ENCODE data around the gene ZNF324. TPM values are rescaled to one million over a fixed set of nuclear protein-coding genes. Genes with fewer than 3 reads are reported as not detected.

ZNF324 gene
- total and polyA plus RNA-seq, 2 of the 8 experiments (the other 6 are each of a cell fraction or from before 2014, with no cell fraction given), result 5.1 to 5.8 TPM

GRCh38 chr19:58519355-58520256 is 52.7 kb downstream of the ZNF324 start, which contains the start of gene ZBTB45:
TSS of gene ZBTB45 (minus strand) at chr19:58519810. CDS start at chr19:58517673, 2,137 bp downstream.
- Histone ChIP-seq H3K14ac (ENCODE audit: insufficient read length) (no peak within 1 kb of the TSS), H3K56ac (replicated peaks; ENCODE audit: insufficient read length, low read depth, low read length) (peak within 1 kb of the TSS; percentile 54), H2AK5ac (ENCODE audit: low read depth, low read length) (0 out of 2 replicates have a peak within 1 kb of the TSS, but pooled peaks have one; percentile 86), H4K5ac (ENCODE audit: insufficient read length, low read depth, low read length) (peak within 1 kb of the TSS; percentile 67), H3K23me2 (ENCODE audit: low read depth, low read length) (peaks cover 8% of the 10 kb centered on the region), H3K23ac (ENCODE audit: insufficient read length) (no peak within 1 kb of the TSS), H4K20me1 (replicated peaks in 1 of 2; ENCODE audit: control insufficient read depth in 1 of 2, insufficient read depth in 2 of 2, low read length in 2 of 2) (peaks cover 2 to 9% of the 10 kb centered on the region in 2 experiments), H3K4ac (replicated peaks; ENCODE audit: insufficient read length, low read depth, low read length) (peak within 1 kb of the TSS; percentile 10), H4K91ac (replicated peaks; ENCODE audit: insufficient read length, low read length) (peak within 1 kb of the TSS; percentile 80), H2AFZ (ENCODE audit: low read length) (peak within 1 kb of the TSS; percentile 18; the same call in 1 of the 2 replicates), H3K27me3 (replicated peaks in 1 of 4; ENCODE audit: control insufficient read depth in 3 of 4, extremely low read depth in 1 of 4, insufficient read depth in 3 of 4, low read length in 3 of 4) (no peaks in the 10 kb centered on the region; a peak in 1 of 7 replicates), H2BK12ac (ENCODE audit: low read depth, low read length) (peak within 1 kb of the TSS; percentile 68; the same call in 1 of the 2 replicates), H3K4me1 (replicated peaks in 1 of 4; ENCODE audit: control insufficient read depth in 3 of 4, insufficient read depth in 4 of 4, low read length in 3 of 4) (peaks cover 0 to 29% (median 16%) of the 10 kb centered on the region in 4 experiments; a peak in 6 of 7 replicates), H3K9ac (replicated peaks in 1 of 4; ENCODE audit: extremely low read depth in 1 of 4, low read depth in 3 of 4, low read length in 3 of 4) (peak within 1 kb of the TSS; percentile 79 to 90 (median 87)), H3K79me2 (ENCODE audit: control insufficient read depth in 1 of 2, insufficient read depth in 2 of 2, low read length in 2 of 2) (peaks cover 0 to 15% of the 10 kb centered on the region in 2 experiments; a peak in 1 of 4 replicates), H3K36me3 (ENCODE audit: control insufficient read depth in 2 of 4, insufficient read depth in 4 of 4, low read length in 3 of 4) (peaks cover 0 to 9% (median 2%) of the 10 kb centered on the region in 4 experiments; a peak in 2 of 8 replicates), H4K8ac (ENCODE audit: extremely low read depth, insufficient read depth, low read length) (peak within 1 kb of the TSS; percentile 96), H2BK20ac (ENCODE audit: low read length) (no peak within 1 kb of the TSS), H2BK120ac (replicated peaks; ENCODE audit: low read depth, low read length) (no peak within 1 kb of the TSS), H2BK5ac (ENCODE audit: low read depth, low read length) (peak within 1 kb of the TSS; percentile 89), H3K27ac (ENCODE audit: low read depth, low read length) (peak within 1 kb of the TSS; percentile 91), H3K4me2 (ENCODE audit: insufficient read depth in 1 of 2, low read depth in 2 of 2, low read length in 2 of 2) (peak within 1 kb of the TSS; percentile 67 to 85), H2BK15ac (ENCODE audit: low read length) (0 out of 2 replicates have a peak within 1 kb of the TSS, but pooled peaks have one; percentile 88), H3K79me1 (ENCODE audit: low read depth, low read length) (peaks cover 3% of the 10 kb centered on the region), H3K9me3 (ENCODE audit: insufficient read depth in 2 of 2, low read depth in 1 of 2, low read length in 1 of 2) (no peaks in the 10 kb centered on the region), H3K18ac (ENCODE audit: extremely low read depth, low read length) (peak within 1 kb of the TSS; percentile 93), H3K4me3 (ENCODE audit: extremely low read depth in 1 of 4, insufficient read depth in 2 of 4, low read depth in 3 of 4, low read length in 4 of 4) (peak within 1 kb of the TSS; percentile 54 to 87 (median 70))
- FAIRE-seq (no peak), DNase-seq (ENCODE audit: low read depth in 1 of 2, low spot score in 2 of 2) (peak; percentile 91 to 96)
- CTCF ChIA-PET (ENCODE audit: partially characterized antibody), result interaction anchor here (0.6 to 5.2 kb wide), 45 partner anchors 9 to 1425 kb away, joined by 3 to 35 read pairs (median 4); partner anchors contain the start of genes CHMP2A, TRIM28, UBE2M and ZNF324B
- 1% methylated on average over 65 of the region's 87 CpGs; no CpG with 5 or more reads in 1 of the 2 experiments for WGBS, 2 experiments (ENCODE audit: extremely low coverage in 1 of 2, insufficient coverage in 1 of 2, insufficient read length in 1 of 2, insufficient replicate concordance in 2 of 2, low coverage in 1 of 2, low lambda C conversion rate in 2 of 2, missing lambda C conversion rate in 1 of 2)
- POLR2A ChIA-PET (ENCODE audit: partially characterized antibody), result interaction anchor here (0.6 to 21.3 kb wide), 33 partner anchors 9 to 193 kb away, joined by 3 to 650 read pairs (median 4); partner anchors contain the start of genes CHMP2A, RPS5, TRIM28 and UBE2M
- peak; percentile 70 for TF ChIP-seq PHF8 (conservative IDR thresholded peaks at IDR 0.05; ENCODE audit: low read depth, low read length)
- no peak for TF ChIP-seq SUZ12 (IDR thresholded peaks at IDR 0.05; ENCODE audit: low read length)
- peak; percentile 70 for TF ChIP-seq CHD2 (IDR thresholded peaks at IDR 0.05; ENCODE audit: low read length)
- TF ChIP-seq CBX8 (IDR thresholded peaks at IDR 0.05; ENCODE audit: borderline replicate concordance, low read depth, low read length), result no peak
- TF ChIP-seq POLR2AphosphoS5 (IDR thresholded peaks at IDR 0.05; ENCODE audit: low read depth, low read length), result peak; percentile 83
- no peak for TF ChIP-seq RXRA (IDR thresholded peaks at IDR 0.05; ENCODE audit: insufficient read depth, low read depth, low read length)
- TF ChIP-seq RNF2 (IDR thresholded peaks at IDR 0.05; ENCODE audit: borderline replicate concordance, low read depth, low read length, missing control alignments, poor library complexity, severe bottlenecking), result no peak
- TF ChIP-seq ATF3 (IDR thresholded peaks at IDR 0.05; ENCODE audit: insufficient read depth, low read depth, low read length), result no peak
- TF ChIP-seq POU5F1 (IDR thresholded peaks at IDR 0.05; ENCODE audit: low read depth, low read length), result no peak
